HL-60 (cell line): ENCODE measurements around the gene C19orf73.
"Not testable (repeated sequence)": the region's sequence is repeated elsewhere in the genome, so short reads cannot be mapped to it uniquely, and the experiment has no call there.

Source experiments
- DNase-seq, 2 experiments: peaks; one replicate each; pipeline ENCODE4 v3.0.0-alpha.2; 2010 to 2020; ENCODE audit warnings: low read depth in 1 of 2, low spot score in 1 of 2
- H3K27ac ChIP-seq: fragments of 250-450 bp; sonication (Bioruptor Pico); replicated peaks from 2 replicates; pipeline ENCODE4 v1.5.1; 2020; ENCODE audit warnings: mild to moderate bottlenecking, moderate library complexity
- H3K27me3 ChIP-seq: fragments of 250-450 bp; sonication (Bioruptor Pico); 2 replicates; pipeline ENCODE4 v1.5.1; 2021; ENCODE audit warnings: mild to moderate bottlenecking, moderate library complexity; ENCODE audit not compliant: insufficient read depth, poor library complexity, severe bottlenecking
- H3K4me3 ChIP-seq: replicated peaks from 2 replicates; pipeline ENCODE4 v1.5.1; 2011; ENCODE audit warnings: mild to moderate bottlenecking, control low read depth, low read length; ENCODE audit not compliant: insufficient read depth
- CTCF ChIP-seq: IDR thresholded peaks from one replicate; pipeline ENCODE4 v1.5.1; 2011; ENCODE audit warnings: low read length, control low read depth, inconsistent platforms; ENCODE audit not compliant: insufficient read depth
- GABPA ChIP-seq: IDR thresholded peaks from 2 replicates; pipeline ENCODE4 v1.6.1; 2012; ENCODE audit warnings: low read depth
- POLR2AphosphoS5 ChIP-seq: IDR thresholded peaks from 2 replicates; pipeline ENCODE4 v1.6.1; 2012; ENCODE audit warnings: low read depth
- REST ChIP-seq: IDR thresholded peaks from 2 replicates; pipeline ENCODE4 v1.6.1; 2012; ENCODE audit warnings: low read depth; ENCODE audit not compliant: insufficient replicate concordance
- SPI1 ChIP-seq: IDR thresholded peaks from 2 replicates; pipeline ENCODE4 v1.6.1; 2012; ENCODE audit warnings: low read depth, mild to moderate bottlenecking, borderline replicate concordance

The C19orf73 gene

GRCh38 chr19:49084206-49085019, 34.5 kb downstream of the C19orf73 start:
- DNase-seq = no peak
- Histone ChIP-seq H3K4me3 (peak overlapping the region; percentile 94), H3K27me3 (no peaks in the 10 kb centered on the region), H3K27ac (peak overlapping the region; percentile 95)
- no peak for TF ChIP-seq REST

GRCh38 chr19:49081273-49081672, 37.7 kb downstream of the C19orf73 start:
- Histone ChIP-seq H3K27me3 (no peaks in the 10 kb centered on the region), H3K27ac (no peak overlapping the region), H3K4me3 (no peak overlapping the region)
- DNase-seq = no peak
- no peak for TF ChIP-seq CTCF
- no peak for TF ChIP-seq POLR2AphosphoS5
- TF ChIP-seq REST = no peak
- no peak for TF ChIP-seq SPI1
- TF ChIP-seq GABPA = no peak

- DNase-seq = no peak
- no peaks in the 10 kb centered on the region for H3K27me3 ChIP-seq
- H3K4me3 ChIP-seq = no peak overlapping the region
- no peak overlapping the region for H3K27ac ChIP-seq
- TF ChIP-seq REST (no peak), GABPA (no peak), CTCF (no peak), POLR2AphosphoS5 (no peak), SPI1 (no peak)
Observed at GRCh38 chr19:49080392-49080791, 38.6 kb downstream of the C19orf73 start.

GRCh38 chr19:49074869-49075268, 44.1 kb downstream of the C19orf73 start:
- peaks cover 25% of the 10 kb centered on the region for H3K27me3 ChIP-seq
- peak in 1 of 2 experiments; percentile 53 for DNase-seq
- not testable (repeated sequence) for H3K27ac ChIP-seq, H3K4me3 ChIP-seq
